Colonic mucosa (tissue), 4 donors: ENCODE measurements around the gene RIN3. TPM values are rescaled to one million over a fixed set of nuclear protein-coding genes. Genes with fewer than 3 reads are reported as not detected.

Experiments used
- DNase-seq: peaks from one replicate; pipeline ENCODE4 v3.0.0-alpha.2; 2020
- H3K27ac ChIP-seq: fragments of 200-600 bp; one replicate; pipeline ENCODE4 v1.8.0; 2021
- H3K27me3 ChIP-seq: fragments of 200-600 bp; one replicate; pipeline ENCODE4 v1.8.0; 2021
- H3K36me3 ChIP-seq: fragments of 200-600 bp; one replicate; pipeline ENCODE4 v1.8.0; 2021
- H3K4me1 ChIP-seq: fragments of 200-600 bp; one replicate; pipeline ENCODE4 v1.8.0; 2021; ENCODE audit warnings: mild to moderate bottlenecking
- H3K4me3 ChIP-seq: fragments of 200-600 bp; one replicate; pipeline ENCODE4 v1.8.0; 2021
- H3K9ac ChIP-seq, 2 donors: one replicate each; pipeline ENCODE4 v1.7.0; 2013; ENCODE audit warnings: control low read depth in 2 of 2, low read depth in 2 of 2, low read length in 2 of 2
- H3K9me3 ChIP-seq: fragments of 200-600 bp; one replicate; pipeline ENCODE4 v1.8.0; 2021
- intact Hi-C: fragments of 100-400 bp; cut with DNase I; formaldehyde crosslinking; loops from one replicate; pipeline ENCODE4 v1.14.1; 2022
- total RNA-seq, 2 donors: library from RNA; stranded (reverse); fragmentation: NEBNext Ultra II Directional in 1 of 2; extraction: Animal tissue kit (Norgen Biotek cat#: 25700) in 1 of 2; gene quantifications; one replicate each; pipeline ENCODE4 v1.2.1, GENCODE V29; 2021
- TF ChIP-seq, protein P1 (sequence below): fragments of 200-600 bp; IDR thresholded peaks from one replicate; pipeline ENCODE4 v1.8.0; 2022; ENCODE audit warnings: antibody characterized with exemption, mild to moderate bottlenecking
- donor health status: healthy.
- donor health status: DM: no; HTN: no; CAD: no.
- donor health status: DM: no; HTN: no; CAD: no.

Gene RIN3
- total RNA-seq, 2 donors from 2014 or later: 18.4 to 23.2 TPM

DNA sequence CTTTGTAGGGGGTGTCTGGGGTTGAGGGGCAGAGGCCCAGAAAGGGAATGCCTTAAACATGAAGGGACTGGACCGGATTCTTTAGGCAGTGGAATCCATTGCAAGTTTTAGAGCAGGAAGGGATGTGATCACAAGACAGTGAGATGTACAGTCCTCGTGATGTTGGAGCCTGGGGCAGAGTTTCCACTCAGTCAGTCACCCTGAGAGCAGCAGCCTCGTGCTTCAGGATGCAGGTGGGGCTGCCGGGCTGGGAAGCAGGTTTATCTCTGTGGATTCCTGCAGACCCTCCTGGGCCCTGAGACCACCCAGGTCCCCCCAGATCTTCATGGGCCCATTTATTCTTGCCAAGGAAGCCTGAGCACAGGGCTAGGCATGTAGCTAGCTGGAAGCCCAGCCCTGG lies 38.5 kb downstream of the RIN3 start:
- Histone ChIP-seq H3K27ac (no peak overlapping the region), H3K4me3 (no peak overlapping the region), H3K36me3 (no peaks in the 10 kb centered on the region), H3K4me1 (no peaks in the 10 kb centered on the region), H3K27me3 (no peaks in the 10 kb centered on the region), H3K9me3 (no peaks in the 10 kb centered on the region), H3K9ac (no peak overlapping the region)
- intact Hi-C loops: no loop called here
- DNase-seq: no peak
- TF ChIP-seq, protein P1, sequence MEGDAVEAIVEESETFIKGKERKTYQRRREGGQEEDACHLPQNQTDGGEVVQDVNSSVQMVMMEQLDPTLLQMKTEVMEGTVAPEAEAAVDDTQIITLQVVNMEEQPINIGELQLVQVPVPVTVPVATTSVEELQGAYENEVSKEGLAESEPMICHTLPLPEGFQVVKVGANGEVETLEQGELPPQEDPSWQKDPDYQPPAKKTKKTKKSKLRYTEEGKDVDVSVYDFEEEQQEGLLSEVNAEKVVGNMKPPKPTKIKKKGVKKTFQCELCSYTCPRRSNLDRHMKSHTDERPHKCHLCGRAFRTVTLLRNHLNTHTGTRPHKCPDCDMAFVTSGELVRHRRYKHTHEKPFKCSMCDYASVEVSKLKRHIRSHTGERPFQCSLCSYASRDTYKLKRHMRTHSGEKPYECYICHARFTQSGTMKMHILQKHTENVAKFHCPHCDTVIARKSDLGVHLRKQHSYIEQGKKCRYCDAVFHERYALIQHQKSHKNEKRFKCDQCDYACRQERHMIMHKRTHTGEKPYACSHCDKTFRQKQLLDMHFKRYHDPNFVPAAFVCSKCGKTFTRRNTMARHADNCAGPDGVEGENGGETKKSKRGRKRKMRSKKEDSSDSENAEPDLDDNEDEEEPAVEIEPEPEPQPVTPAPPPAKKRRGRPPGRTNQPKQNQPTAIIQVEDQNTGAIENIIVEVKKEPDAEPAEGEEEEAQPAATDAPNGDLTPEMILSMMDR: no peak

GRCh38 chr14:92553438-92553837 lies 39.9 kb downstream of the RIN3 start:
- intact Hi-C loops: no loop called here
- TF ChIP-seq, protein P1: no peak
- no peak for DNase-seq
- H3K36me3 ChIP-seq: no peaks in the 10 kb centered on the region
- H3K27ac ChIP-seq: no peak overlapping the region
- H3K4me1 ChIP-seq: no peaks in the 10 kb centered on the region
- no peak overlapping the region for H3K9ac ChIP-seq
- no peak overlapping the region for H3K4me3 ChIP-seq
- H3K27me3 ChIP-seq: no peaks in the 10 kb centered on the region
- no peaks in the 10 kb centered on the region for H3K9me3 ChIP-seq

DNA sequence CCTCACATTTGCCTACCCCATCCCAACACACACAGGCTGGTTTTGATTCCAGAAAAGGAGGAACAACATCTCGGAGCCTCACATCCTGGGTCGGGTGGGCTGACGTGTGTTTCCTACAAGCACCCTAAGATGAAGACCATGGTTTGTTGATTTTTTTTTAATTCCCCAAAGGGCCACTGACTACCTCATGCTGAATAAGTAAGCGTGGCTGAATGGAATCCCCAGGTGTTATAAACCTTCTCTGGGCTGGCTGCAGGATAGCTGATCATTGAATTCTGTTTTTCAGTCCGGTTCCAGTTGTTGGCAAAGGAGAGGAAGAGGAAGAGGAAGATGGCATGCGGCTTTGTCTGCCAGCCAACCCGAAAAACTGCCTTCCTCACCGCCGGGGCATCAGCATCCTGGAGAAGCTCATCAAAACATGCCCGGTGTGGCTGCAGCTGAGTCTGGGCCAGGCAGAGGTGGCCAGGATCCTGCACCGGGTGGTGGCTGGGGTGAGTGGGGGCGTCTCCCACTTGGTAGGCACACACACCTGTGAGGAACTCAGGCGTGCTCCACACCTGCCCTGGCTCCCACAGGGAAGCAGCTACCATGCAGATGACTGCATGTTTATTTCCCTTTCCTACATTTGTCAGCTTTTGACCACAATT lies 42.0 kb downstream of the RIN3 start:
- Histone ChIP-seq H3K9me3 (no peaks in the 10 kb centered on the region), H3K4me3 (no peak overlapping the region), H3K27ac (no peak overlapping the region), H3K9ac (no peak overlapping the region), H3K27me3 (no peaks in the 10 kb centered on the region), H3K36me3 (no peaks in the 10 kb centered on the region), H3K4me1 (no peaks in the 10 kb centered on the region)
- TF ChIP-seq, protein P1: no peak
- intact Hi-C loops: no loop called here
- no peak for DNase-seq

- no peaks in the 10 kb centered on the region for H3K27me3 ChIP-seq
These were observed 42.7 kb downstream of the RIN3 start for GRCh38 chr14:92556255-92556741.

DNA sequence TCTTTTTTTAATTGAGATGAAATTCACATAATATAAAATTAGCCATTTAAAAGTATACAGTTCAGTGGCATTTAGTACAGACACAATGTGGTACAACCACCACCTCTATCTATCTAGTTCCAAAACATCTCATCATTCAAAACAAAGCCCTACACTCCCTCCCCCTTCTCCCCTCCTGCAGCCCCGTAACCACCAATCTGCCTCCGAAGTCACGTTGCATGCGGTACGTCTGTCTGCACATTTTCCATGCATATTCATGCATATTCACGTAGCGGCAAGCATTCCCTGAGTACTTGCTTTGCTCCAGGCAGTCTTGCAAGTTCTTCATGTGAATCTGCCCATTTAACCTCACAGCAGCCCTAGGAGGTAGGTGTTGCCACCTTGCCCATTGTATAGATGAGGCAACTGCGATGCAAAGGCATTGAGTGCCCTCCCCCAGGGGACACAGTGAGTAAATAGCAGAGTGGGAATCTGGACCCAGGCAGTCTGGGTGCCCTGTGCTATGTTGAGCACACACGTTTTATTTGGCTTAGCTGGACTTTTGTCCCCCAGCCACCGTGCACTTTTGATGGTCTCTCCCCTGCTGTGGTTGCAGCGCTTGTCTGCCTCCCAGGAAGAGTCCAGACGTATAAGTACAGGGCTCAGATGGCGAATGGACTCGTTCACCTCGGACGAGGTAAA lies 43.4 kb downstream of the RIN3 start:
- intact Hi-C loops: no loop called here
- H3K36me3 ChIP-seq: no peaks in the 10 kb centered on the region
- no peaks in the 10 kb centered on the region for H3K27me3 ChIP-seq
- no peak overlapping the region for H3K4me3 ChIP-seq
- no peak overlapping the region for H3K27ac ChIP-seq
- H3K9ac ChIP-seq: no peak overlapping the region
- DNase-seq: no peak
- no peaks in the 10 kb centered on the region for H3K4me1 ChIP-seq
- no peaks in the 10 kb centered on the region for H3K9me3 ChIP-seq
- TF ChIP-seq, protein P1: no peak

More at GRCh38 chr14:92556255-92556741, 42.7 kb downstream of the RIN3 start:
- intact Hi-C loops: no loop called here
- TF ChIP-seq, protein P1: no peak
- no peak overlapping the region for H3K27ac ChIP-seq
- DNase-seq: no peak
- no peaks in the 10 kb centered on the region for H3K9me3 ChIP-seq
- no peaks in the 10 kb centered on the region for H3K4me1 ChIP-seq
- no peak overlapping the region for H3K9ac ChIP-seq
- no peaks in the 10 kb centered on the region for H3K36me3 ChIP-seq
- no peak overlapping the region for H3K4me3 ChIP-seq
